ENCODE data around the gene ZDHHC3.

ZDHHC3 gene

DNA sequence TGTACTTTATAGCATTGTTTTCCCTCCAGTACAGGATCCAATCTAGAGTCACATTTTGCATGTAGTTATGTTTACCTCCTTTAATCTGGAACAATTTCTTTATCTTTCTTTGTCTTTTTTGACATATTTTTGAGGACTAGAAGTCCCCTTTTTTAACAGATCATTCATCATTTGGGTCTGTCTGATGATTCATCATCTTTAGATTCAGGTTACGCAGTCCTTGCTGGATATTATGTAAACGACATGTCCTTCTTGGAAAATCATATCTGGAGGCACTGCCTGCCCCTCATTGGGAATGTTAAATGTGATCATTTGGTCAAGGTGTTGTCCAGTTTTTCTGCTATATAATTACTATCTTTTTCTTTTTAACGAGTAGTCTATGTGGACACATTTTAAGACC is 83.3 kb downstream of the ZDHHC3 start:
- no peak for DNase-seq (ENCODE audit: low read depth)

GRCh38 chr3:44890852-44891251 is 85.1 kb downstream of the ZDHHC3 start:
- no peak for DNase-seq (ENCODE audit: low read depth)

DNA sequence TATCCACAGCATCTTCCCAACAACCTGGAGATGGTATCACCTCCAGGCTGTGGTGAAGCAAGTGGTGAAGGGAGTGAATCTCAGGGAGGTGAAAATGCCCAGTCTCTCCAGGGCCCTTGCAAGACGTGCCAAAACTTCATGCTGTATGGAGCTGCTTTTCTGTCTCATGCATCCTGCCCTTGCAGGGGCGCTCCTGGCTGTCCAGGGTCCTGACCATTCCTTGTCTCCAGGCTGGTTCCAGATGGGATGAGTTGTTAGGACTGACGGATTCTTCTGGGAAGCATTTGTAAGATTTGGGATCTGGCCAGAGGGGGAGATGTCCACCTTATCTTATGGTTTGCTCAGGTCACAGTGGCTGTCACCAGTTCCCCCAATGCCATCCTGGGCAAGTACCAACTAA is 85.7 kb downstream of the ZDHHC3 start:
- DNase-seq (ENCODE audit: low read depth) = no peak

DNA sequence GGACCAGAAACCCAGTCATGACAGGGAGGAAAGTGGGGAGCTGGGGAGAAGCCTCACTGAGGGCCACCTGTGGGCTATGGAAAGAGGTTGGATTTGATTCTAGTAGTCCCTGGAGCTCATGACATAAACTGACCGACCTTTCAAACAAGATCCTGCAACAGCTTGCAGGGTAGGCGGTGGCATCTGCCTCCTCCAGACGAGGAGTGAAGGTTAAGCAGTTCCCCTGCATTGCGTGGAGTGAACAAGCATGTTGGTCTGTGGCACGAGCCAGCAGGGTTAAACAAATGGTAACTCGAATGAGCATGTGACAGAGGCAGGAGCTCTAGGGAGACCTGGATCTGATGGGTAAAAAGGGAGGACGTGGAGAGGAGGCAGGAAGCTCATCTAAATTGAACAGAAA is 88.9 kb downstream of the ZDHHC3 start:
- no peak for DNase-seq (ENCODE audit: low read depth)

DNA sequence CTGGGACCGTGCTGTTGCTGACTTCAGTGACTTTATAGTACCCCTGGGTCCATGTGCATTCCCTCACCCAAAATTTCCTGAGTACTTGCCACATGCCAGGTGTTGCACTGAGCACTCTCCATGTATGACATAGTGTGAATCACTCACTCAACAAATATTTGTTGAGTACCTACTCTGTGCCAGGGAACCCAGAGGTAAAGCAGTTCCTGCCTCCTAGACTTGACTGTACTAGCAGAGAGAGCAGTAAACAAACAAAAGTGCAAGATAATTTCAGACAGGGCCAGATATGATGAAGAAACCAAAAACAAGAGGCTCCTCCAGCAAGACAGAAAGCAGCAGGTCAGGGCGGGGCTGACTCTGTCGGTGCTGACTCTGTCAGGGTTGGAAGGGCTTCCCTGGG is 89.4 kb downstream of the ZDHHC3 start:
- DNase-seq (ENCODE audit: low read depth) = no peak

- no peak for DNase-seq (ENCODE audit: low read depth)
Measured at GRCh38 chr3:44885618-44886017, 90.4 kb downstream of the ZDHHC3 start.

DNA sequence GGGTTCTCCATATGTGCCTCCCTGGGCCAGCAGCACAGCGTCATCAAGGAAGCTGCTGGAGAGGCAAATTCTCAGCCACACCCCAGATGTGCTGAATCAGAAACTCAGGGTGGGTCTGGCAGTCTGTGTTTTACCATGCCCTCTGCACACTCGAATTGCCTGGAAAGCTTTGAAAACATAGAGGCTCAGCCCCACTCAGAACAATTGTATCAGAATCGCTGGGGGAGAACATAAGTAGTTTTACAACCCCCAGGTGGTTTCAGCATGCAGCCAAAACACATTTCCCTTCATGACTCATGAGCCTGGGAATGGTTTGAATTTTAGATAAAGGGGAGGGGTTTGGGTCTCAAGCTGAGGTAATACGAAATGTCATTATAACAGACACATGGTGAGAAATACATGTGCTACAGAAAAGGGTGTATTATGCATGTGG is 92.0 kb downstream of the ZDHHC3 start:
- no peak for DNase-seq (ENCODE audit: low read depth)

GRCh38 chr3:44883213-44883955 is 92.6 kb downstream of the ZDHHC3 start:
- no peak for DNase-seq (ENCODE audit: low read depth)

GRCh38 chr3:44880284-44880683 is 95.7 kb downstream of the ZDHHC3 start:
- DNase-seq (ENCODE audit: low read depth) = no peak

- DNase-seq (ENCODE audit: low read depth) = no peak
Measured at GRCh38 chr3:44877333-44877732, 98.6 kb downstream of the ZDHHC3 start.

DNA sequence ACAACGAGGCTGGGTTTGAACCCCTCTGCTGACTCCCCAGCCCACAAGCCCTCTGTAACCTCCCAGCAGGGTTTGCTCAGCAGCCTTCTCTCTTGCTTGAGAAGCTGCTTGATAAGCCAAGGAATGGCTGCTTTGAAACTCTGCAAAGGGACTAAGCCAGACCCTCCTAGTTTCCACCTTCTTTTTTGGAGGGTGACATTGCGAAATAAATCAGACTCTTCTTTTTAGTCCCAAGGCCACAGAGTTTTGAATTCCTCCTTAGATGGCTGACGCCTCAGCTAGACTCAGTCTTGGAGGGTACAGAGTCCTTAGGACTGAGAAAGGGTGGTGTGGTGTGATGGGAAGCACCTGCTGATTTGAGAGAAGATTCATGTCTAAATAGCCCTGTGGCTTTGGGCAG is 100.4 kb downstream of the ZDHHC3 start:
- DNase-seq (ENCODE audit: low read depth) = no peak
